Karpas-422 (cell line): ENCODE data around the gene MUC5B. TPM values are rescaled to one million over a fixed set of nuclear protein-coding genes. Genes with fewer than 3 reads are reported as not detected.
"Not testable (repeated sequence)": the region's sequence is repeated elsewhere in the genome, so short reads cannot be mapped to it uniquely, and the experiment has no call there.

Experiments used
- DNase-seq: peaks from one replicate; pipeline ENCODE4 v3.0.0-alpha.2; 2015
- H2AFZ ChIP-seq: fragments of 200-600 bp; sonication (generic); 2 replicates; pipeline ENCODE4 v1.6.1; 2014; ENCODE audit warnings: antibody characterized with exemption, low read length, mixed read lengths
- H3K27ac ChIP-seq: fragments of 200-600 bp; sonication (generic); 2 replicates; pipeline ENCODE4 v1.5.1; 2014; ENCODE audit warnings: mild to moderate bottlenecking, low read length, moderate library complexity
- H3K27me3 ChIP-seq: fragments of 200-600 bp; sonication (generic); 2 replicates; pipeline ENCODE4 v1.6.1; 2014; ENCODE audit warnings: low read length, mixed read lengths
- H3K36me3 ChIP-seq: fragments of 200-600 bp; sonication (generic); 2 replicates; pipeline ENCODE4 v1.6.1; 2014; ENCODE audit warnings: low read length, mixed read lengths; ENCODE audit not compliant: insufficient read depth
- H3K4me1 ChIP-seq: fragments of 200-600 bp; sonication (generic); 2 replicates; pipeline ENCODE4 v1.6.1; 2014; ENCODE audit warnings: mild to moderate bottlenecking, low read length, mixed read lengths
- H3K4me2 ChIP-seq: fragments of 200-600 bp; sonication (generic); 2 replicates; pipeline ENCODE4 v1.6.1; 2014; ENCODE audit warnings: low read length, low read depth, mild to moderate bottlenecking; ENCODE audit not compliant: poor library complexity, severe bottlenecking
- H3K4me3 ChIP-seq: fragments of 200-600 bp; sonication (generic); 2 replicates; pipeline ENCODE4 v1.5.1; 2014; ENCODE audit warnings: mild to moderate bottlenecking, antibody characterized with exemption, low read length, mixed read lengths
- H3K79me2 ChIP-seq: fragments of 200-600 bp; sonication (generic); 2 replicates; pipeline ENCODE4 v1.6.1; 2014; ENCODE audit warnings: mild to moderate bottlenecking, low read length, mixed read lengths
- H3K9ac ChIP-seq: fragments of 200-600 bp; sonication (generic); 2 replicates; pipeline ENCODE4 v1.6.0; 2014; ENCODE audit warnings: low read length
- H3K9me2 ChIP-seq: fragments of 200-600 bp; sonication (generic), shearing (Covaris generic); replicated peaks from 2 replicates; pipeline ENCODE4 v1.6.0; 2014; ENCODE audit warnings: mild to moderate bottlenecking, low read length, moderate library complexity; ENCODE audit not compliant: insufficient read depth
- H3K9me3 ChIP-seq: fragments of 300-700, 200-600 bp; sonication (generic); 2 replicates; pipeline ENCODE4 v1.6.1; 2014; ENCODE audit warnings: low read length, mixed read lengths
- H4K20me1 ChIP-seq: fragments of 200-600 bp; sonication (generic); 2 replicates; pipeline ENCODE4 v1.6.1; 2014; ENCODE audit warnings: mild to moderate bottlenecking, antibody characterized with exemption, low read length, low read depth; ENCODE audit not compliant: insufficient read depth
- total RNA-seq: library from RNA; depleted of rRNA; stranded (reverse); fragments of >200 nt; shearing (Covaris generic); gene quantifications from 2 replicates; pipeline ENCODE4 v1.2.3, GENCODE V29; 2014; ENCODE audit warnings: low replicate concordance; rRNA removed

Gene MUC5B, protein sequence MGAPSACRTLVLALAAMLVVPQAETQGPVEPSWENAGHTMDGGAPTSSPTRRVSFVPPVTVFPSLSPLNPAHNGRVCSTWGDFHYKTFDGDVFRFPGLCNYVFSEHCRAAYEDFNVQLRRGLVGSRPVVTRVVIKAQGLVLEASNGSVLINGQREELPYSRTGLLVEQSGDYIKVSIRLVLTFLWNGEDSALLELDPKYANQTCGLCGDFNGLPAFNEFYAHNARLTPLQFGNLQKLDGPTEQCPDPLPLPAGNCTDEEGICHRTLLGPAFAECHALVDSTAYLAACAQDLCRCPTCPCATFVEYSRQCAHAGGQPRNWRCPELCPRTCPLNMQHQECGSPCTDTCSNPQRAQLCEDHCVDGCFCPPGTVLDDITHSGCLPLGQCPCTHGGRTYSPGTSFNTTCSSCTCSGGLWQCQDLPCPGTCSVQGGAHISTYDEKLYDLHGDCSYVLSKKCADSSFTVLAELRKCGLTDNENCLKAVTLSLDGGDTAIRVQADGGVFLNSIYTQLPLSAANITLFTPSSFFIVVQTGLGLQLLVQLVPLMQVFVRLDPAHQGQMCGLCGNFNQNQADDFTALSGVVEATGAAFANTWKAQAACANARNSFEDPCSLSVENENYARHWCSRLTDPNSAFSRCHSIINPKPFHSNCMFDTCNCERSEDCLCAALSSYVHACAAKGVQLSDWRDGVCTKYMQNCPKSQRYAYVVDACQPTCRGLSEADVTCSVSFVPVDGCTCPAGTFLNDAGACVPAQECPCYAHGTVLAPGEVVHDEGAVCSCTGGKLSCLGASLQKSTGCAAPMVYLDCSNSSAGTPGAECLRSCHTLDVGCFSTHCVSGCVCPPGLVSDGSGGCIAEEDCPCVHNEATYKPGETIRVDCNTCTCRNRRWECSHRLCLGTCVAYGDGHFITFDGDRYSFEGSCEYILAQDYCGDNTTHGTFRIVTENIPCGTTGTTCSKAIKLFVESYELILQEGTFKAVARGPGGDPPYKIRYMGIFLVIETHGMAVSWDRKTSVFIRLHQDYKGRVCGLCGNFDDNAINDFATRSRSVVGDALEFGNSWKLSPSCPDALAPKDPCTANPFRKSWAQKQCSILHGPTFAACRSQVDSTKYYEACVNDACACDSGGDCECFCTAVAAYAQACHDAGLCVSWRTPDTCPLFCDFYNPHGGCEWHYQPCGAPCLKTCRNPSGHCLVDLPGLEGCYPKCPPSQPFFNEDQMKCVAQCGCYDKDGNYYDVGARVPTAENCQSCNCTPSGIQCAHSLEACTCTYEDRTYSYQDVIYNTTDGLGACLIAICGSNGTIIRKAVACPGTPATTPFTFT (N-terminal part only)
- total RNA-seq: under 0.01 and 0.04 TPM in 2 replicates

DNA sequence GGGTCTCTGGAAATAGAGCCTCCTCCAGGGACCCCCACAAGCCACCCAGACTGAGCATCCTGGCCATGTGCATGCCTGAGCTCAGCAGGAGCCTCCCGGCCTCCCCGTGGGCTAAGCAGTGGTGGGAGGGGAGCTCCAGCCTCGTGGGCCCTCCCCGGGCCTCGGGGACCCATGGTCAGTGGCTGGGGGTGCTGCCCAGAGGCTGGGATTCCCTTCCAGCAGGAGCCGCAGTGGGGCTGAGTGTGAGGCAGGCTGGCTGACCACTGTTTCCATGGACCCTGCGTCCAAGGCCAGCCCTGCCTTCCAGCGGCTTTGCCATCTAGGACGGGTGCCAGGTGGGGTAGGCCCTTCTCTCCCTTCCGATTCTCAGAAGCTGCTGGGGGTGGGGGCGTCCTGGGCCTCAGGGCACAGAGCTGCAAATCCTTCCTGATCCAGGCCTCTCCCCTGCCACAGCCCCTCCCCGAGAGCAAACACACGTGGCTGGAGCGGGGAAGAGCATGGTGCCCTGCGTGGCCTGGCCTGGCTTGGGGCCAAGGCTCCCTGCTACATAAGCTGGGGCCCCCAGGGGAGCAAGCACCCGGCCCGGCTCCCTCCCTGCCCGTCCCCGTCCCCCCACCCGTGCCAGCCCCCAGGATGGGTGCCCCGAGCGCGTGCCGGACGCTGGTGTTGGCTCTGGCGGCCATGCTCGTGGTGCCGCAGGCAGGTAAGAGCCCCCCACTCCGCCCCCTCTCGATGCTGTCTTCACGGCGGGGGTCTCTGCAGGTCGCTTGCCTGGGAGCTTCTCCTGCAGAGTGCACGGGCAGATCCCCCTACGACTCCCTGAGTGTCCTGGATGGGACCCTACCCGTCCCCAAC is at the start of gene MUC5B:
MUC5B (plus strand) TSS at position 576 of the 855 bp plus-strand sequence; CDS start at position 634, 58 bp downstream.
- H3K9me3 ChIP-seq: no peaks in the 10 kb centered on the region
- H3K4me3 ChIP-seq: no peak within 1 kb of the TSS
- no peaks in the 10 kb centered on the region for H3K4me1 ChIP-seq
- no peak within 1 kb of the TSS for H3K9ac ChIP-seq
- no peak within 1 kb of the TSS for H3K4me2 ChIP-seq
- H3K27me3 ChIP-seq: no peaks in the 10 kb centered on the region
- no peak within 1 kb of the TSS for H2AFZ ChIP-seq
- no peaks in the 10 kb centered on the region for H3K79me2 ChIP-seq
- DNase-seq: no peak
- H3K36me3 ChIP-seq: no peaks in the 10 kb centered on the region
- no peaks in the 10 kb centered on the region for H3K9me2 ChIP-seq
- H3K27ac ChIP-seq: no peak within 1 kb of the TSS
- no peaks in the 10 kb centered on the region for H4K20me1 ChIP-seq

DNA sequence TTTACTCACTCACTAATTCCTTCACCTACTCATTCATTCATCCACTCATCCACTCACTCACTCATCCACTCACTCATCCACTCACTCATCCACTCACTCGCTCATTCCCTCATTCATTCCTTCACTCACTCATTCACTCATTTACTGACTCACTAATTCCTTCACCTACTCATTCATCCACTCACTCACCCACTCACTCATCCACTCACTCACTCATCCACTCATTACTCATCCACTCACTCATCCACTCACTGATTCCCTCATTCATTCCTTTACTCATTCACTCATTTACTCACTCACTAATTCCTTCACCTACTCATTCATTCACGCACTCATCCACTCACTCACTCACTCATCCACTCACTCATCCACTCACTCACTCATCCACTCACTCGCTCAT is 49.5 kb upstream of the MUC5B start:
- H3K36me3 ChIP-seq, H3K4me2 ChIP-seq, H2AFZ ChIP-seq, H3K4me1 ChIP-seq, DNase-seq, H3K4me3 ChIP-seq, H3K9ac ChIP-seq, H3K27me3 ChIP-seq, H4K20me1 ChIP-seq, H3K79me2 ChIP-seq, H3K27ac ChIP-seq, H3K9me2 ChIP-seq: not testable (repeated sequence)
- H3K9me3 ChIP-seq: peaks cover 13% of the 10 kb centered on the region

DNA sequence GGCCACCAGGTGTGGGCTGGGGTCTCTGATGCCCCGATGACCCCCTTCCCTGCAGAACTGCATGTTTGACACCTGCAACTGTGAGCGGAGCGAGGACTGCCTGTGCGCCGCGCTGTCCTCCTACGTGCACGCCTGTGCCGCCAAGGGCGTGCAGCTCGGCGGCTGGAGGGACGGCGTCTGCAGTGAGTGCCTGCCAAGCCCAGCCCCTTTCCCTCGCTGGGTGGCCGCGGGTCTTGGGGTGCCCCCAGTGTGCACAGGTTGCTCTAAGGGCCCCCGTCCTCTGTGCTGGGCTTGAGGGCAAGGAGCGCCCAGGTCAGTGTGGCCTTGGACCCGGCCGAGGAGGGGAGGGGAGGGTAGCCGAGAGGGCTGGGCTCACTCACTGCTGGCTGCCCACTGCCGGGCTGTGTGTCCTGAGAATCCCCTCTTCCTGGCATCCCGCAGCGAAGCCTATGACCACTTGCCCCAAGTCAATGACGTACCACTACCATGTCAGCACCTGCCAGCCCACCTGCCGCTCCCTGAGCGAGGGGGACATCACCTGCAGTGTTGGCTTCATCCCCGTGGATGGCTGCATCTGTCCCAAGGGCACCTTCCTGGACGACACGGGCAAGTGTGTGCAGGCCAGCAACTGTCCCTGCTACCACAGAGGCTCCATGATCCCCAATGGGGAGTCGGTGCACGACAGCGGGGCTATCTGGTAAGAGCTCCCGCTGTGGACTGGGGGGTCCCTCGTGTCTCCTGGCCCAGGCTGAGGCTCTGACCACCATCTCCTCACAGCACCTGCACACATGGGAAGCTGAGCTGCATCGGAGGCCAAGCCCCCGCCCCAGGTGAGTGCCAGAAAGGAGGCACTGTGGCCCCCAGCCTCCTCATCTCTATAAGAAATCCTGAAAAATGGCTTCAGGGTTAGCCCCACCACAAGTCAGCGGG is 48.2 kb upstream of the MUC5B start:
- H3K27me3 ChIP-seq: no peaks in the 10 kb centered on the region
- no peaks in the 10 kb centered on the region for H3K9me2 ChIP-seq
- H3K27ac ChIP-seq: no peak overlapping the region
- H3K36me3 ChIP-seq: no peaks in the 10 kb centered on the region
- H3K4me2 ChIP-seq: no peak overlapping the region
- peaks cover 13% of the 10 kb centered on the region for H3K9me3 ChIP-seq
- H2AFZ ChIP-seq: no peak overlapping the region
- DNase-seq: no peak
- H3K79me2 ChIP-seq: no peaks in the 10 kb centered on the region
- H4K20me1 ChIP-seq: no peaks in the 10 kb centered on the region
- no peak overlapping the region for H3K4me3 ChIP-seq
- no peak overlapping the region for H3K9ac ChIP-seq
- H3K4me1 ChIP-seq: no peaks in the 10 kb centered on the region

DNA sequence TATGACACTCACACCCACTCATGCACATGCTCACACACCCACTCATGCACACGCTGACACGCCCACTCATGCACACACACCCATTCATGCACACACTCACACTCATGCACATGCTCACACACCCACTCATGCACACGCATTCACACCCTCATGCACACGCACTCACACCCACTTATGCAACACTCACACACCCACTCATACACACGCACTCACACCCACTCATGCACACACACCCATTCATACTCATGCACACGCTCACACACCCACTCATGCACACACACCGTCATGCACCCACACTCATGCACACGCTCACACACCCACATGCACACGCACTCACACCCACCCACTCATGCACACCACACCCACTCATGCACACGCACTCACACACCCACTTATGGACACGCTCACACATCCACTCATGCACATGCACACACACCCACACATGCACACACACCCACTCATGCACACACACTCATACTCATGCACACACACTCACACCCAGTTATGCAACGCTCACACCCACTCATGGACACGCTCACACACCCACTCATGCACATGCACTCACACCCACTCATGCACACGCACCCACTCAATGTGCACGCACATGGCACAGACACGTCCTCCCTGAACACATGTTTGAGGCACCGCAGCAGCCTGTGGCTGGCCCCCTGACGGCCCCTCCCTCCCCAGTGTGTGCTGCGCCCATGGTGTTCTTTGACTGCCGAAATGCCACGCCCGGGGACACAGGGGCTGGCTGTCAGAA is 47.2 kb upstream of the MUC5B start:
- Histone ChIP-seq H3K36me3 (no peaks in the 10 kb centered on the region), H3K9me3 (peaks cover 13% of the 10 kb centered on the region), H2AFZ (no peak overlapping the region), H3K9me2 (no peaks in the 10 kb centered on the region), H4K20me1 (no peaks in the 10 kb centered on the region), H3K27ac (no peak overlapping the region), H3K4me3 (no peak overlapping the region), H3K9ac (no peak overlapping the region), H3K27me3 (no peaks in the 10 kb centered on the region), H3K4me2 (no peak overlapping the region), H3K79me2 (no peaks in the 10 kb centered on the region), H3K4me1 (no peaks in the 10 kb centered on the region)
- no peak for DNase-seq

DNA sequence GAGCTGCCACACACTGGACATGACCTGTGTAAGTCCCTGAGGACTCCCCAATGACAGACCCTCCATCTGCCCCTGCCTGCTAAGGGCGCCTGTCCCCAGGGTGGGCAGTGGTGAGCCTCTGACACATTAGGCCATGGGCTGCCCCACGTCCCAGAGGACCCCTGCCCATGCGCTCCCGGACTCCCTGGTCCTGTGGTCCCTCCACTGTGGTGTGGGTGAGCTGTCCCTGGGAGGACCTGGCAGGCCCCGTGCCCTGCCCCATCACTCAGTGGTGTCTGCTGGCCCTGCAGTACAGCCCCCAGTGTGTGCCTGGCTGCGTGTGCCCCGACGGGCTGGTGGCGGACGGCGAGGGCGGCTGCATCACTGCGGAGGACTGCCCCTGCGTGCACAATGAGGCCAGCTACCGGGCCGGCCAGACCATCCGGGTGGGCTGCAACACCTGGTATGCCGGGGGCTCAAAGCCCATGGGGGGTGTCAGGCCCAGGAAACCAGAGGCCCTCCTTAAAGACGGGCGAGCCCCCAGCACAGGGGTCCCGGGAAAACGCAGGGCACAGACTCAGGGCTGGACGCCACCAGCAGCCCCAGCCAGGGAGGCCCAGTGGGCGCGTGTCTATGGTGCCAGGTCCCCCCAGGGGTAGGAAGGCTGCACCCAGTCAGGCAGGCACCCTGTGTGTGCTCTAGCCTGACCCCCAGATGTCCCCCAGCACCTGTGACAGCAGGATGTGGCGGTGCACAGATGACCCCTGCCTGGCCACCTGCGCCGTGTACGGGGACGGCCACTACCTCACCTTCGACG is 46.4 kb upstream of the MUC5B start:
- H3K27me3 ChIP-seq: no peaks in the 10 kb centered on the region
- no peak overlapping the region for H3K4me3 ChIP-seq
- H4K20me1 ChIP-seq: no peaks in the 10 kb centered on the region
- H3K9ac ChIP-seq: no peak overlapping the region
- H3K4me1 ChIP-seq: no peaks in the 10 kb centered on the region
- H3K9me2 ChIP-seq: no peaks in the 10 kb centered on the region
- DNase-seq: no peak
- no peaks in the 10 kb centered on the region for H3K79me2 ChIP-seq
- H2AFZ ChIP-seq: no peak overlapping the region
- H3K4me2 ChIP-seq: no peak overlapping the region
- H3K9me3 ChIP-seq: peaks cover 13% of the 10 kb centered on the region
- no peaks in the 10 kb centered on the region for H3K36me3 ChIP-seq
- no peak overlapping the region for H3K27ac ChIP-seq

DNA sequence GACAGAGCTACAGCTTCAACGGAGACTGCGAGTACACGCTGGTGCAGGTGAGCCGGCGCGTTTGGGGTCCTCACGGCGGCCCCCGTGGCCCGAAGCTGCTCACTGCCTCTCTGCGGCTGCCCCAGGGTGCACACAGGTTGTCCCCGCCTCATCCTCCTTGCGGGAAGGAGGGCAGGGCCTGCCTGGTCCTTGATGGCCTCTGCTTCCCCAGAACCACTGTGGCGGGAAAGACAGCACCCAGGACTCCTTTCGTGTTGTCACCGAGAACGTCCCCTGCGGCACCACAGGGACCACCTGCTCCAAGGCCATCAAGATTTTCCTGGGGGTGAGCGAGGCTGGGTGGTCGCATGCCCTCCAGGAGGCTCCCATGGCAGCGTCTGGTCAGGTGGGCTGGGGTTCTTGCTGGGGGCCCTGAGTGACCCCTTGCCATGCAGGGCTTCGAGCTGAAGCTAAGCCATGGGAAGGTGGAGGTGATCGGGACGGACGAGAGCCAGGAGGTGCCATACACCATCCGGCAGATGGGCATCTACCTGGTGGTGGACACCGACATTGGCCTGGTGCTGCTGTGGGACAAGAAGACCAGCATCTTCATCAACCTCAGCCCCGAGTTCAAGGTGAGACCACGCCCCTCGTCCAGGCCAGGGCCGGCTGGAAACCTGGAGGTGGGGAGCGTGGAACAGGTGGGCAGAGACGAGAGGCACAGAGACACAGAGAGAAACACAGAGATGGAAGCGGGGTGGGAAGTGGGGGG is 45.7 kb upstream of the MUC5B start:
- Histone ChIP-seq H4K20me1 (no peaks in the 10 kb centered on the region), H3K9me3 (peaks cover 13% of the 10 kb centered on the region), H3K9ac (no peak overlapping the region), H3K4me3 (no peak overlapping the region), H3K27ac (no peak overlapping the region), H3K27me3 (no peaks in the 10 kb centered on the region), H3K4me1 (no peaks in the 10 kb centered on the region), H3K79me2 (no peaks in the 10 kb centered on the region), H3K4me2 (no peak overlapping the region), H3K36me3 (no peaks in the 10 kb centered on the region), H3K9me2 (no peaks in the 10 kb centered on the region), H2AFZ (no peak overlapping the region)
- DNase-seq: no peak
